GM19238 (cell line): ENCODE results near the gene PAQR3.
A peak's percentile ranks its signal among the peaks of the same experiment; 100 is the strongest.

Source experiments
- DNase-seq: peaks from one replicate; pipeline ENCODE4 v3.0.0; 2011; ENCODE audit warnings: low spot score; ENCODE audit not compliant: insufficient read length

The PAQR3 gene

GRCh38 chr4:78938868-78939666 lies at the start of gene PAQR3:
TSS of gene PAQR3 (minus strand) at chr4:78939438. CDS start at chr4:78939224, 214 bp downstream.
- DNase-seq, result peak; percentile 75

GRCh38 chr4:78987683-78988082 lies 48.4 kb upstream of the PAQR3 start:
- DNase-seq, result no peak

DNA sequence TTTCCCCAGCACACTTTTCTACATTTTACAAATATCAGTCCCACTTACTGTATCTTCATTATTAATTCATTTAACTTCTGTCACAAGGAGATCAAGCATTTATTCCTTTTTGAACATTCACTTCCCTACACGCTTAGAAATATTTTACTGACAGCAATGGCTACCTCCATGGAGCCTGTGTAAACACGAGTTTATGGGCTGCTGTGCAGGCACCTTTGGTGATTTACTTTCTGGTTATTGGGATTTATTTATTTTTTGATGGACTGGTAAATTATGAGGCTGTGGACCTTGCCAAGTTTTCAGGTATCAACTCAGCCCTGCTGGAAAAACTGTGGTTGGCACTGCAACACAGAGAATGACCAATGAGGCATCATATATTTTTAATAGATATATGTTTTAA lies 45.4 kb upstream of the PAQR3 start:
- DNase-seq, result no peak

DNA sequence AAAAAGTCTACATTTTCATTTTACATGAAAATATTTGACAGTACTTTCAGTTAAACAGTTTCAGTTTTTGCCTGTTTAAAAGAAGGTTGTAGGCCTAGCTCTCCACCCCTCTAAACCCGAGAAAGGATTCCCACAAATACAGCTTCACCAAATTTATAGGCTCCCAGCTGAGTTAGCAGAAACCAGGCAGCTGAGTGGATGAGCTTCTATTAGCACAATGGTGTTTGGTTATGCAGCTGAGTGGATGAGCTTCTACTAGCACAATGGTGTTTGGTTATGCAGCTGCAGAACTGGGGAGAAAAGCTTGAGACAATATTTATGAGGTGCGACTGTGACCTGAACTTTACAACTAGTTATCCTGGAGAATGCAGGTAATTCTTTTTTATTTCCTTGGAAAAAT lies 36.6 kb upstream of the PAQR3 start:
- no peak for DNase-seq

DNA sequence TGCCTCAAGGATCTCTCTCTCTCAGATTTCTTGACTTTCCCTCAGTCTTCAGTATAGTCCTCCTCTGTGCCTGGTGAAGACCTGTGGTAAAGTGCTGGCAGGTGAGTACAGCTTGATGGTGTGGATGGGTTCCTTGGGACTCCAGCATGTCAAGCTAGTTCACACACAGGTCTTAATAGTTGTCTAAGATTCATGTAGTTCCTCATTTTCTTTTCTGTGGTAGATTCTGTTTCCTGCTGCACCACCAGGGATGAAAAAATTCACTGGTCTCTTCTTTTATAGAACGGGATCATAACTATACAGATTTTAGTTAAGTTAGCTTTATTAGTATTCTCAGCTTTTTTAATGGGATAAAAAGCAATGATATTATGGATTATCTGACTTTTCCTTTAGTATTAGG lies 32.5 kb upstream of the PAQR3 start:
- DNase-seq, result no peak

DNA sequence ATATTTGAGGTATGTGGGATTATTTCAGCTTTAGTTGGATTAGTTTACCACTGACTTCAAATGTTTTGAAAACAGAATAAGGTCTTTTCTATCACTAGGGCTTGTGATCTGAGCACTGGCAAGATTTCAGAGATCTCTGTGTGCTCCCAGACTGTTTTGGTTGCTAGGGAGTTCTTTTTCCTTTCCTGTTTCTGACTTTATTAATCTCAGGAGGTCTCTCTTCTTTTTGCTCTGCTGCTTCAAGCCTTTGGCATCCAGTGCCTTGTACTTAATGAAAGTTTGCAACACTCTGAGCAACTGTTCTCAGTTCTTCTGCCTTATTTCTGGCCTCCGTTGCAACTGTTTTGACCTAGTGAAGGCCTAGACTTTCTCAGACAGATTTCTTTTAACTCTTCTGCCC lies 32.1 kb upstream of the PAQR3 start:
- DNase-seq, result no peak

GRCh38 chr4:78962597-78963115 lies 23.4 kb upstream of the PAQR3 start:
- DNase-seq, result no peak

GRCh38 chr4:78960926-78961325 lies 21.7 kb upstream of the PAQR3 start:
- DNase-seq, result no peak

DNA sequence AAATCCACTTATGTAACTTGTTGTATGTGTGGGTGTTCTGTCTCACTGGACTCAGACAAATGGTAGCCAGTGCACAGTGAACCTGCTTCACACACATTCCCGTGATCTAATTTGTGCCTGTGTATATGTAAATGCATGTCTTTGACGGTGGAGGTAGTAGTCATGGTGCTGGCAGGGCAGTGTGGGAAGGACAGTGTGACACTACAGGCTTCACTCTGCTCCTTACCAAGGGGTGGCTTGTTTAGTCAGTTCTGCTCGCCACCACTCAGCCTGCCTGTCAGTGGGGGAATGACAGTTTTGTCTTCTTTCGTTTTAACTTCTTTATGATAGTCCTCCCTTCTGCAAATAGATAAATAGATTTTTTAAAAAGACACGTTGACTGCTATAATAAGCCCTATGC lies 17.7 kb upstream of the PAQR3 start:
- DNase-seq, result no peak

GRCh38 chr4:78953769-78954666 lies 14.8 kb upstream of the PAQR3 start:
- DNase-seq, result no peak

- no peak for DNase-seq
These were observed 14.0 kb upstream of the PAQR3 start for GRCh38 chr4:78953231-78953630.

- DNase-seq, result no peak
These were observed 12.7 kb upstream of the PAQR3 start for GRCh38 chr4:78951862-78952472.

DNA sequence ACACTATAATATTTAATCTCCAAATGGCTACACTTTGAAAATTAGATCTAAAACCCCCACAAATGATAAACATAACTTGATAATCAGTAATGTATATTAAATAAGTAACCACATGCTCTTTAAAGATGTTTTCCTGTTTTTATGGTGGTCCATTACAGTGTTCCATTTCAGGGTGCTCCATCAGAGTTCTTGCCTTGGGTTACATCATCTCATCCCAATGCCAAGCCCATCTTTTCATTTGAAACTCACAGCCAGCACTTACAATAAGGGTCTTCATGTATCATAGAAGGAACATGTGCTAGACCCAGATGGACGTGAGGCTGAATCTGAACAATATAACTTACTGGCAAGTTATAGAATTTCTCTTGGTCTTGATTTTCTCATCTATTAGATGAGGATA lies 10.5 kb upstream of the PAQR3 start:
- DNase-seq, result no peak

- DNase-seq, result no peak
These were observed 6.5 kb upstream of the PAQR3 start for GRCh38 chr4:78945651-78946179.

DNA sequence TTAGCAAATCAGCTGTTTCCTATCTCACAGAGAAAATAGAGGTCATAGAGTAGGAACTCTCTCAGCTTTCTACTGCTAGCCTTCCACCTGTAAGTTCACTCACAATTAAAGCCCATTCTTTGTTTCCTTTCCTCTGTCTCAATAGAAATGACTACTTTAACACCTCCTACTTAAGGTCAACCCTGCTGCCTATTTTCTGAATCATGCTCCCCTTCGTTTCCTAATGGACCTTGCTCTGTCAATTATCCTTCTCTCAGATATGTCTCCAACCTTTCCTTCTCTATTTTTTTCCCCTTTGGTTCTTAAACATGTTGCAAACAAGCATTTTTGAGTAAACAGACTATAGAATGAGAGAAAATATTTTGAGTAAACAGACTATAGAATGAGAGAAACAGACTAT lies 5.1 kb upstream of the PAQR3 start:
- DNase-seq, result no peak

DNA sequence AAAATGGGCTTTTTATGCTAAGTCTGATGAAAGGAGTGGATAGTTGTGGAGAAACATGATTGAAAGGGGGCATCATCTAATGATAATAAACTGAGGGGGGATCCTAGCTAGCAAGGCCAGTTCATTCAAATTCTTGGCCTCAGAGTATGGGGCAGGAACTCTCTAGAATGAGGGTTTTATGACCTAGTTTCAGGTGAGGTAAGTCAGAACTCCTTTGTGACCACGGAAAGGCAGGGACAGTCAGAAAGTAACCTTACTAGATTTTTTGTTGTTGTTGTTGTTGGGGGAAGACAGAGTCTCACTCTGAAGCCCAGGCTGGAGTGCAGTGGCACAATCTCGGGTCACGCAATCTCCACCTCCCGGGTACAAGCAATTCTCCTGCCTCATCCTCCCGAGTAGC lies 1.5 kb upstream of the PAQR3 start:
- no peak for DNase-seq

DNA sequence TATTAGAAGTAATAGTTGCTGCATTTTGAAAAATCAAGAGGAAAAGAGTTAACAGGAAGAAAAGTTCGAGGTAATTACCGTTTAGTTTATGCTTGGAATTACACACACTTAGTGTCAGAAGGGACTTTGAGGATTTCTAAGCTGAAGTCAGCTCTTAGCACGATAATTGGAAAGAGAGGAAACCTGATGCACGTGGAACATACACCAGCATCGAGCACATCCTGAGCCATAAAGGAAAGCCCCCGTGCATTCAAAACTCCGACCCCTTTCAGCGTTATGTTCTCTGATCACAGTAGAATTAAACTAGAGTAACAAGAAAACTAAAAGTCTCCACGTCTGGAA lies 400 bp upstream of the PAQR3 start:
- DNase-seq, result no peak

- DNase-seq, result no peak
These were observed 767 bp downstream of the PAQR3 start for GRCh38 chr4:78938474-78938867.

- no peak for DNase-seq
These were observed 1.4 kb downstream of the PAQR3 start for GRCh38 chr4:78937837-78938236.

DNA sequence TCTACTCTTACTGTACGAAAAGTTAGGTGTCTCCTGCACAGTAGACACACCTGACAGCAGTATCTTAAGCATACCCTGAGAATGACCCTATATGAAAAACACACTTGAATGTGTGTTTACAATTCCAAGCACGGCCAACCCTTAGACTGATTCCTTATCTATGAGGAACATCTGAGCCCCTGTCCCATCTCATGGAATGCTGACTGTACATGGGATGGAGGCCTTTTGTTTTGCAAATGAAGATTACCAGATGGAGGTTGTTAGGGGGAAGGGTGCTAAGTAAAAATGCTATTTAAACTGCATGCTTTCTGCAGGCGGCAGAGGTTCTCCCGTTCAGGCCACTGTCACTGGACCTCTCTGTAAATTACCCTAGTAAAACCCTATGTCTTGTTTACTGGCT lies 2.2 kb downstream of the PAQR3 start:
- no peak for DNase-seq

- no peak for DNase-seq
These were observed 9.1 kb downstream of the PAQR3 start for GRCh38 chr4:78930016-78930629.
